HG03520 (cell line): ENCODE data around the gene RFTN1.

Experiments used
- ATAC-seq: cut with Tn5 transposase; IDR thresholded peaks from one replicate; pipeline ENCODE4 v1.9.1; 2021; ENCODE audit warnings: mild to moderate bottlenecking, moderate library complexity; ENCODE audit not compliant: unreplicated experiment

The RFTN1 gene

DNA sequence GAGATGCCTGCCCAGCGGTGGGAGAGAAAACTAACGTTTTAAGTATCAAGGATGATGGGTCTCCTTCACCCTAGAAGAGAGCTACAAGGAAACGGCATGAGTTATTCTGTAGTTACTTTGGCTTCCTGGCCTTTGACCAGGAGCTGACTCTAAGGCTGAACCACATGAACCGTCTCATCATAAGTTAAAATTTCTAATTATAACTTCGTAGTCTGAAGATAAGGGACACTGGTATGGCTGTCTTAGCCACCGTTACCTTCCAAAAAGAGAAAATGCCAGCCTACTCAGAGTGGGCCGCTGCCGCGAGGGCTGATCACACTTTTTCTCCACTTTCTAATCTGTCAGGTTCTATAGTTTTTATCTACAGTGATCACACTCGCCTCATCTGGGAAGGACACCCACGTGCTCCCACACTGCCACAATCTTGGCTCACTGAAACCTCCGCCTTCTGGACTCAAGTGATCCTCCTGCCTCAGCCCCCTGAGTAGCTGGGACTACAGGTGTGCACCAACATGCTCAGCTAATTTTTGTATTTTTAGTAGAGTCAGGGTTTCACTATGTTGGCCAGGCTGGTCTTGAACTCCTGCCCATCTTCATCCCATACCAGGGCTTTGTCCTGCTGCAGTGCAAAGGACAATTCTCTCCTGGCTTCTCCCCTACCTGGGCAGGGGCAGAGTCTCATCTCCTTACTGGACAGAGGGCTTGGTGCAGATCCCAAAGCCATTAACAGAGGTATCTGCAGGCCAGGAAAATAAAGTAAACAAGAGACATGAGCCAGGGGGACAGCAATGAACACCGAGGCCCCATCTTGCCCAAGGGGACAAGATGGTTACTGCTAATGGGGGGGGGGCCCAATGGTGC, 73.4 kb downstream of the RFTN1 start:
- no peak for ATAC-seq

DNA sequence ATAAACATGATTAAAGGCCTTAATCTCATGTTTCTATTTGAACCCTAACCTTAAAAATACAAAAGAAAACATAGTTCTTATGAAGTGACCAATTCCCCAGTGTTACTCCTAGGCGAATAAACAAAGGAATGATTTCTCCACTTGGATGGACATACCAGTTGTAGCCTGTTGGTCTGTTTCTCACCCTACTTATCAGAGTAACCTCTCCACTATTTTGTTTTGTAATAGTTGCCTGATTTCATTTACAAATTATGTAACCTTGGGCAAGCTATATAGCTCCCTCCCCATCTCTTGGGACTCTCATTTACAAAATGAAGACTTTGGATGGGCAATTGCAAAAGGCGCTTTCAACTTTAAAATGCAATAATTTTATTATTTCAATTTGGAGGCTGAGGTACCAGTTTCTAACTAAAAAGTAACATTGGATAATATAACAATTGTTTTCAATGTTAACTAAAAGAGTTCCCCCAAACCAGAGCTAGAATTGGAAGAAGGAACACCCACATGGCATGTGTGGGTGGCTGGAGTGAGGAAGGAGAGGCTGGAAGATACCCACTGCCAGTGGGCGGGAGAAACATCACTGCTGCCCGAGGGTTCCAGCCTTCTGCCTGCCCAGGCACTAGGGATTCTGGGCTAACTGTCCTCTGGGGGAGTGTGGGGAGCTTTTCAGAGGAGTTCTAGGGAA, 74.2 kb downstream of the RFTN1 start:
- ATAC-seq: no peak

DNA sequence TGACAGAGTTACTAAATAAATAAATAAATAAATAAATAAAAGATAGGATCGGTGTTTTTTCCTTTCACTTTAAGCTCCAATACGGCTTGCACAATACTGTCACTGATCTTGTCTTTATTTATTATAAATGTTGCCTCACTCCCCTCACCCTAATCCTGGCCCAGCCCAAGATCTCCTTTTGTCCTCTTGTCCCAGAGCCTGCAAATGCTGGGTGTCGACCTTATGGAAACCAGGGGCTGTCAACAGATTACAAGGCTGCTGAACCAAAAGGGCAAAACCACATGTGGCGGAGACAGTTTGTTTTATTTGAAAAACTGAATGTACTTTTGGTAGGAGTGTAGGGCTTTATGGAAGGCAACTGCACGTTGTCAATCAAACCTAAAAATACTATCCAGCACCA, 75.9 kb downstream of the RFTN1 start:
- no peak for ATAC-seq

DNA sequence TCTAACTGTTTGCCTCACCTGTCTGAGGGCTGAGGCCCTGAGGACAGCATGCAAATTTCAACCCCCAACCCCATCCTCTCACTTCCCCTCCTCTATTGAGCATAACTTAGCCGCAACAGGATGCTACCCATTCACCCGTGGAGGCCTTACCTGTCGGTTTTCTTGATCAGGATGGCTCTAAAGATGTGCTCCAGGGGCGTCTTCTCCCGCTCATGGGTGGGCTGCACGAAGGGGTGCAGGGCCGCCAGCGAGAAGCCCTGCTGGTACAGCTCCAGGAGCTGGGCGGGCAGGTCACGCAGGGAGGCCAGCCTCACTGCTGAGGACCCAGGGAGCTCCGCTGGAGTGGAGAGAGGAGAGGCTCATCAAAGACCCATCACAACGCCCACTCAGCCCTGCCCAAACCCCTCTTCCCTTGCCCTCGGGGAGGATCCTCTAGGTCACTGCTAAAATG, 79.8 kb downstream of the RFTN1 start:
- ATAC-seq: peak; percentile 87

DNA sequence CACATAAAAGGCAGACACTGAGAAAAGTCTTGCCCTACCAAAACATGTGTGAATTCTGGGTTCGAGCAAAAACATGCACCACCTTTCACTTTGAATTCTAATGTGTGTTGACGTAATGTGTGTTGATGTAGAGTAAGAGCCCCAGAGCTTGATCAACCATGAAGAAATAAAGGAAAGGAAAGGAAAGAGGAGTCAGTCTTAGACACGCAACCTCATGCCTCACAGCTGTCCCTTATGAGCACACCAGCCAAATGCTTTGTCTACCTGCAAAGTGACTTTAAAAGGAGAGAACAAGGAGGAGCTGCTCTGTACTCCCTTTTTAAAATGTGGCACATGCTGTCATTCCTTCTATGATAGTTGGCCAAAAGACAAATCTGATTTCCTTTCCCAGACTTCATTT, 80.8 kb downstream of the RFTN1 start:
- ATAC-seq: no peak

DNA sequence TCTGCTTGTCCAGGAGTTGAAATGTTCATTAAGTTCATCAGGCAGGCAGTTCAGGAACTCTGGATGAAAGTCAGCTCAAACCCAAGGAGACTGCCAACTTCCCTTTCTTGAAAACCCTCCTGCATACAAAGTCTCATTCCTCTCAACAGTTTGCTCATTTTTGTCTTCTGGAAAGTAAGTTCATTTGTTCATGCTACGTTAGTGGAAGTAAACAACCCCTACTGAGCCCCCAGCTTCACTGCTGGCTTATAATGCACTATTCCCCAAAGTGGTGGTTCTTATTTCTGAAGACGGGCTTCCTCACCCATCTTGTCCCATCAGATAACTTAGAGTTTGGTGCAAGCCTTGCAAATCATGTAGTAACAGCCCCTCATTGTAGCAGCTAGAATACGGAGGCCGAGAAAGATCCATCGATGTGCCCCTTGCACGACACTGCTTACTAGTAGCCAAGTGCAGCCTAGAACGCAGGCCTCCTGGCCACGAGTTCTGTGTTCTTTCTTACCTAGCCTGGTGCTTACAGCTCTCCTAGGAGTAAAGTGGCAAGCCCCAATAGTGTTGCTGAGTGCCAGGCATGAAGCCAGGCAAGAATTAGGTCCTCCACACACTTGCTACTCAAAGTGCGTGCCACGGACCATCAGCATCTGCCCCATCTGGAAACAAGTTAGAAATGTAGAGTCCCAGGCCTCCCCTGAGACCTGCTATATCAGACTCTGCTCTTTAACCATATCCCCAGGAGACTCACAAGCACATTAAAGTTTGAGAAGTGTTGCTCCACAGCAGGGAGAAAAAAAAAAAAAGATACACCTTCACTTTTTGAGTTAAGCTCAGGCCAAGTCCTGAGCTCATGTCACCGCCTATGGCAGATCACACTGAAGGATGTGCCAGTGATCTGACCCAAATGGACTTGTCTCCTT, 82.5 kb downstream of the RFTN1 start:
- ATAC-seq: peak; percentile 34

DNA sequence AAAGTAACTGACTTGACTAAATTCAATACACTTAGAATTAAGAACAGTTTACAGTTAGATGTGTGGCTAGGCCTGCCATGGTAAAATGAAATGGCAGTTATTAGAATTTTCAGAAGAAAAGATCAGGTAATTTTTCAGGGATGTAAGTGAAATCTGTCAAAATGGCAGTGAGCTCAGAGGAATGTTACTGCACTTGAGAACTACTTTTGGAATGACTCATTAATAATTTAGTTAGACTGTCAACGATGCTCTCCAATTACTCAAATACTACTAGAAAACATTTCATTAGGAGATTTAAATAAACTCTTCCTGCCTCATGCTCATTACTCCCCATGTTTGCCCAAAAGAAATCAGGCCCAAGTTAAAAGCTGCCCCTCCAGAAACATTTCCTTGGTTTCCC, 84.4 kb downstream of the RFTN1 start:
- ATAC-seq: no peak

DNA sequence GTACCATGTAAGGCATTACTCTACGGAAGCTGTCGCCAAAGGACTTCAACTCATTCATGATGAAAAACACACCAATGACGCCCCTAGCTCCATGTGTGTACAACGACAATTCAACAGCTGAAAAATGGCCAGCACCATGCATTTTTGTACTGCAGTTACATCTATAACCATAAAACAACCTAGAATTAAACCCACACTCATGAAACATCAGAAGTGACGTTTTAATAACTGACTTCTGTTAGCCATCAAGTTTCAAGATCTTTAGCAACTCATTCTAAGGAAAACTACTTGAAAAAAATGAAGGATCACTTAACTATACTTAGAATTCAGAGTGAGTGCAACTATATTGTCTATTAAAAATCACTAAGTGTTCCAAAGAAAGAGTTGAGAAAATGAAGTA, 84.9 kb downstream of the RFTN1 start:
- no peak for ATAC-seq

DNA sequence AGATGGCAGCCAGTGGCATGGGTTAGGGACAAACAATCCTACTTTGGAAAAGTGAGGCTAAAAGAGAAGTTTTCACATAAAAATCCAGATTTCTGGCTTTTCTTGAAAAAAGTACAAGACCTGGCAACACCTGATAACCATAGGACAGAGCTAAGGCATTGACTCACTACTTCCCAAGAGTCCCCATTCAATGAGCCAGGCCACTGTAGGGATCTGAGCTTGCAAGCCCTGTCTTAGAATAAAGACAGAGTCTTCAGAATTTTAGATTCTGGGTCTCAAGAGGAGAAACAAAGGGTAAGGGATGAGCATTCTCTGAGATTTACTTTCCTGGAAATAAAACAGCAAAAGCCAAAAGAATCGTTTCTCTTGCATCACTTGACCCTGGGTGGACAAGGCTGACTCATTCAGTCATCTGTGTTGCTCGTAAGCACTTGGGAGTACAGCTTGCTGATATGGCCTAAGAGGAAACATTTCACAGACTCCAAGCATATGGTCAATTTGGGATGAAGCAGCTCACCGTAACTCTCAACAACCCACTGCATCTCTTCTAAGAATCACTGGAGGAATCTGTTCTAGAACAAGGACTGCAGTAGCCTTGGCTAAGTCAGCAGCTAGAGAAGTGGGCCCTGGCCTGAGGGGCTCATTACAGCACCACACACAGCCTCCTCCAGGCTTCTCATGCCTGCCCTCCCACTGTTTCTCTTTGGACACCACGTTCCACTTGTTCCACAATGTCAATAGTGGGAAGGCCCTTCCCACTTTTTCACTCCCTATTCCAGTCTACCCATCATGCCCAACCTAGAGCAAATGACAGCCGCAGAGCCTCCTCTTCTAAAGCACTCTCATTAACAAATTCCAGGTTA, 86.2 kb downstream of the RFTN1 start:
- no peak for ATAC-seq

DNA sequence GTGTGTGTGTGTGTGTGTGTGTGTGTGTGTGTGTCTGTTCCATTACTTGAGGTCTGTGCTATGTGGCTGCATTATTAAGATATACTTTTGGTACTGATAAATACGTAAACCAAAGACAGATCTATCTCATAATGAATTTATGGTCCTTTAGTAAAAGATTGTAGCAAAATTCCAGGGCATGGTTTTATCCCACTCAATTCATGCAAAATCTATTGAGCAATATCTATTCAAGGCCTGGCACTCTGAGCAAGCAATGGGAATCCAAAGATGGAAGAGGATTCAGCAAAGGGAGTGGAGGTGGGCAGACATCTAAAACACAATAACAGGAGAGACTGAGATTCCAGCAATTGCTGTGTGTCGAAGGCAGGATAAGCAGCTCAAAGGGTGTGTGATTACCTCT, 86.8 kb downstream of the RFTN1 start:
- no peak for ATAC-seq

DNA sequence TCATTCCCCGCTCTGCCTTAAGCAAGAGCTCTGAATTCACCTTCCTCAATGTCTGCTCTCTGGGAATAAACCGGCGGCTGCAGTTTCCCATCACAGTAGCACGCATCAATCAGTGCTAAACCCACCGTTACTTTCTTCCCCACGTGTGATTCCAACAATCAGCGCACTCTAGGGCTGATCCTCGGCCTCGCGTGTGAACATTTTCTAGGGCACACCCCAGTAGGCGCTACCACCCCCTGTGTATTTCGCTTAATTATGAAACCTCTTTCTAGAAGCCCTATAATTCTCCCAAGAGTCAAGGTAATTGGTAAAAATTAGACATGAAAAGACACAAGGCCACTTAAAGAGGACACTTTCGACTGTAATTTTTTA, 87.5 kb downstream of the RFTN1 start:
- no peak for ATAC-seq

DNA sequence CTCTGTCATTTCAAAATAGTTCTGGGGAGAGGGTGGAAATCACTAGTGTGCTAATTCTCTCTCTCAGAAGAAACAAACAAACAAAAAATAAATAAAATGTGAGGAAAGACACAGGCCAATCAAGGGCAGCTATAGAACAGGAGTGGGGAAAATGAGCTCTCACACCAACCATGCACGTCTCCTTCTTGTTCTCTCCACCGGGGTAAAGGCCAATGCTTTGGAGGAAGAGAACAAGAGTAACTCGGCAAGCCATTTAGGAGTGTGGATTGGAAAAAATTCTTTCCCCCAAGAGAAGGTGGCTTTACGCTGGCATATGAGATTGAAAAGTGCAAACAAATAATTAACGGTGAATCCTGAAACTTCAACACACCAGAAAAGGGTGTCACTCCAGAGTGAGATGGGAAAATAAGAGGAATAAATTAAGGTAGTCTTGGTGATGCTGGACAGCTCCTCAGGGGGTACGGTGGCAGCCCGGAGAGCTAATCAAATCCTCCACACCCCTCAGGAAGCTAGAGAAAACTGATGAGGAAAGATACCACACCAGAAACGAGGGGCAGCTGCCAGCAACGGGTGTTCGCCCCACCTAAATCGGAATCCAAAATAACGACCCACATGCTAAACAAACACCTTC, 88.0 kb downstream of the RFTN1 start:
- no peak for ATAC-seq

DNA sequence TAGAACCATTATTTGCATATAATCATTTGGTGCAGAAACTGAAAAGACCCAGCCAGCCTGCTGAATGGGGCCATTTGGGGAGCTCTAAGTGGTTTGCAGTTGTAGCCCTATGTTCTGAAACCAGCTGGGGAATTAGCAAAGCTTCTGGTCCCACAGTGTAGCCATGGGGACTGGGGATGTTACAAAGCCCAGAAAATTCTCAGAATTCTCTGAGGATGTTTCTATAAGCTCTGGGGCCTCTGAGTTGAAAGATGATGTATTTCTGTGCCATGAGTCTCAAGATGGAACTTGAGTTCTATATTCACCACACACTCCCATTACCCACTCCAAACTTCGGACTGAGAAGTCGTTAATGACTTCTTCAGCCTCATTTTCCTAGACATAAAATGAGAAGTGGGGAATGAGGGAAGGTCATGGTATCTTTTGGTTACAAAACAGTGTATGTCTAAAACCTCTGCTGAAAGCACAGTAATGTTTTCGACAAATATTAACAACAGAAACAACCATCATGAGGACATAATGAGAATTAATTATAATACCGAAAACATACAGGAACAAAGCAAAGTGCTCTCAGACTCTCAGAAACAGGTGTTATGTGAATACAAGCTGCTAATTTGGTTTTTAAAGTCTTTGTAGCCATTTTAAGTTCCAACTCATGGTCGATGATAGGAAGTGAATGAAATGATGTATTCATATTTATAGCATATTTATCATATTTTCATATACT, 89.4 kb downstream of the RFTN1 start:
- peak; percentile 94 for ATAC-seq

DNA sequence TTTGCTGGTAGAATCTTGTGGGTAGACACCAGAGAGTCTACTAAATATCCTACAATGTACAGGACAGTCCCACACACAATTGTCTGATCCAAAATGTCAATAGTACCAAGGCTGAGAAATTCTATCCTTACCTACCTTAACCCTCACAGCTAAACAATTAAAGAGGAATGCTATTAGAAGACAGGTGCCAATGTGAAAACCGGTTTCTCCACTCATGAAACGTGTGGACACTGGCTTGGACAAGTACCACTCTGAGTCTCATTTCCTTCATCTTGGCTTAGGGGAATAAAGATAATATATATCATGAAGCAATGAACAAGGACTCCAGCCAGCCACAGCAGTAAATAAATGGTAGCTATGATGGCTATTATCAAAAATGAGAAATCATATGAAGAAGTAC, 90.2 kb downstream of the RFTN1 start:
- no peak for ATAC-seq

DNA sequence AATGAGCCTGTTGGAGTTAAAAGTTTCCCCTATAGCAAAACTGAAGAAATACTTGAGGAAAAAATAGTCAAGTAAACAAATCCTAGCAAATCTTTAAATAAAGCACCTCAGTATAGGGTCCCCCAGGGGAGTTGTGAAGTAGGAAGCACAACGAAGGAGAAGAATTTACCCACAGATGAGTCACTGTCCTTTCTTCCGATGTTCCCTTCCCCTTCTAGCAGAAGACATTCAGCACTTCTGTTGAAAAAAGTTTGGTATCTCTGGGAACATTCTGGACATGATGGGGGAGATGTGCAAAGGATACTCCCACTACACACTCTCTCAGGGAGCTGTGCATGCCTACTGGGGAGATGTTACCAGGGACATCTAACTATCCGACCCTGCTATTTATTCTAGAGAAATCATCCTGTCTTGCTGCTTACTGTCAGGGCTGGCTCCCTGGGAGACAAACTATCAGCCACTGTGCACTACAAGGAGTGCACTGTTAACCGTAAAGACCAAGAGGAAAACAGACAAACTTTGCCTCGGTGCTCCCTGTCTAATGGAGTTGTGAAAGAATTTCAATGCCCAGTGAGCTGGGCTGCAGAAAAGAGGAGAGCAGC, 93.8 kb downstream of the RFTN1 start:
- no peak for ATAC-seq

DNA sequence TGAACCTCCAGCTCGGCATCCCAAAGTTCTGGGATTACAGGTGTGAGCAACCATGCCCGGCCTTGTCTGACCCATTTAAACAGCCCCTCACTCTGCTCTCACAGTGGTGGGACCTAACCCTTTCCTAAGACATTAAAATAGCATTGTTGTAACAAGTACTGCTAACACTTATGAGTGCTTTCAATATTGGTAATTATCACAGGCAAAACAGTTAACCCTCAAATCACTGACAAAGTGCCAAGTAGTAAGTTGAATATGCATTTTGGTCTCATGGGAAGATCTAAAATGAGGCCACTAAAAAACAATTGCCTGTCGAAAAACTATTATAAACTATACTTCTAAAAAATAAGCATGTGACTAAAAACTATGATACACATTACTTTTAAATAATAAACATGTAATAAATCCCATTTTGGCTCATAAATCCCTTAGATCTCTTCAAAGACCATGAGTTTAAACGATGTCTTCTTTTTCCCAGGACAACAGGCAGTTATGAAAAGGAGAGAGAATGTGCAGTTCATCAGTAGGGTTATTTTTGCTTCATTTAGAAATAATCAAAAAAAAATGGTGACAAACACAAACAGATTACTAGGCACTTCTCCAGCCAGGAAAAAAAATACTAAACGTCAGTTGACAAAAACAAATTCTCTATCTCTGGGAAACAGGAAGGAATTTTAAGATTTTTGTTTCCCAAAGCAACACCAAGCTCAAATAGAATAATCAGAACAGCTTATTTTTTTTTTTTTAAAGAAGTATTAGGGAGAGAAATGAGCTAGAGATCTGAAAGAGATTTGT, 95.4 kb downstream of the RFTN1 start:
- no peak for ATAC-seq

DNA sequence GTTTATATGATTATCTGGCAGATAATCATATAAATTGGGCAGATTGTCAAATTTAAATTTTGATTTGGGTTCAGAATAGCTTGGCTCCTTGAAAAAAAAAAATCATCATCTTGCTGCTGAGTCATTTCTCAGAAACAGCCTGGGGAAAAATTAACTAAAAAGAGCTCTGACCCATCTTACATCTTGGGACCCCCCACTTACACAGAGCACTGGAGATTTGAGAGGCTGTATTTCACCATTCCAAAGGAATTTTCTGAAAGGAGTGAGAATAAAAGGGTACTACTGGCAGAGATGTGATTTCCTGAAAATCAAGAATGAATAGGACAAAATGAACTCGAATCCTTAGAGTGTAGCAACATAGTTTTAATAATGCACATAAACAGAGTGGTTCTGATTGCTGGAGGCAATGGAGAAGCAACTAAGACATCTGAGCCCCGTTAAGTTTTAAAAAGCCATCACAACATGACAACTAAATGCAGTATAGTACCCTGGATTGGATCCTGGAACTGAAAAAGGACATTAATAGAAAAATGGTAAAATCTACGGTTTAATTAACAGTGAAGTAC, 97.5 kb downstream of the RFTN1 start:
- ATAC-seq: no peak

DNA sequence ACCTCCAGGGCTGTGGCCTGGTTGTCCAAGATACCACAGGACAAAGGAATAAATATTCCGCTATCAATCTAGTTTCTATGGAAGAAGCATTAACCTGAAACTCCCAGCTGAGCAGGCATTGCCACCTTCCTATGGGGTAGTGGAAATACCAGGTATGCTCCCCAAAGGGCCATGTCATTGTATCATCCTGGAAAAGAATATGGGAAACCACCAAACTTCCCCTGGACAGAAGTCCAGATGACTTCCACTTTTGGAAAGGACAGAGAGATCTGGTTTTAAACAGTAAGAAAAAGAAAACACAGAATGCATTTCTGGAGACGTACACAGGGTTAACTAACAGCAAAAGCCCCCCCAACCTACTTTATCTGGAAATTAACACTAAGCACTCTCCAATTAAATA, 100.2 kb downstream of the RFTN1 start:
- ATAC-seq: no peak
